ENCODE measurements around the gene SLIT2.

SLIT2 gene

GRCh38 chr4:20266215-20267082 lies 14.7 kb downstream of the SLIT2 start:
- DNase-seq: no peak

DNA sequence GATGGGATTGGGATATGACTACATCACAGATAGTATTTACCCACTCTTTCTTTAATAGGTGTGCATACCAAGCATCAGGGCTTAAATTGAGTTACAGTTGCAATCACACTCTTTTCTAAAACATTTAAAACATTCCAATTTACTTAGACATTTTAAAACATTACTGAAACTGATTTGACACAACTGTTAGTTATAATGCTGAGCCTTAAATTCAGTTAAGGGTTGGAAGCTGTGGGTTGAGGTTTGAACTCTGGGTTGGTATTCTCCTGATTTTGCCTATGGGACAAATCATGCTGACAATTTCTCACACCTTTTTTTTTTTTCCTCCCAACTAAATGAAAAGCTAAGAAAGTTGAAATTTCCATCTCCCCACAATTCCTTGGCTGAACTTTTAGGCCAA lies 16.3 kb downstream of the SLIT2 start:
- no peak for DNase-seq

DNA sequence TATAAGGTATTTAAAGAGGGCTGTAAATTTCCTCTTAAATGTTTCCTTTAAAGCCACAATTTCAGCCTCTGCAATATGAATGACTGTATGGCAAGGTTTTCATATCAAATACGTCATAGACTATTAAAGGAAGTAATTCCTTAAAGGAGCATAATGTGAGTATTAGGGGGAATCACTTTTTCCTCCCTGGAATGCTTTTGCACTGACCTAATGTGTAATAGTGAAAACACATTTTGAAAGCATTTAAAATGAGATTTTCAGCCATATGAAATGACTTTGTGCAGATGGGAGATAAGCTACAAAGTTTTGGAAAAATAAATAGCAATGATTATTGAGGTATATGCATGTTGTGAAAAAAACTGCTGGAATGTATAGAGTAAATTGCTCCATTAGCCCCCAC lies 17.6 kb downstream of the SLIT2 start:
- no peak for DNase-seq

- DNase-seq: no peak
Measured at GRCh38 chr4:20271950-20272349, 20.2 kb downstream of the SLIT2 start.

DNA sequence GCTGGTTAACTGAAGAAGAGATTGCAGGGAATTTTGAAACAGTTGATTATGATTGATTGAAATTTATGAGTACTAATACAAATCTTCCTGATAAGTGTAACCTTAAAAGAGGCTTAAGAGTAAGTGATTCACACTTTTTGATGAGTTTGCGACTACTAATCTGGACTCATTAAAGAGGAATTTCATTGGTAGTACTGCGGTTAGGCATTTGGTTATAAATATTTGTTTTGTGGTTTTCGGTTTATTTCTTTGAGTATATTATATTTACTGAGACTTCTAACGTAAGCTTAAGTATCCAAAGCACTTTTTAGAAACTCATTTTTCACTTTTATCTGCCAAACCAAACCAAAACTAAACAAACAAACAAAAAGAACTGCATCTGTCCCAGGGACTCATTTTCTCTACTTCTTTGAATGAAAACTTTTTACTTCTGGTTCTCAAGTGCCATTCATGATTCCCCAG lies 20.7 kb downstream of the SLIT2 start:
- no peak for DNase-seq

DNA sequence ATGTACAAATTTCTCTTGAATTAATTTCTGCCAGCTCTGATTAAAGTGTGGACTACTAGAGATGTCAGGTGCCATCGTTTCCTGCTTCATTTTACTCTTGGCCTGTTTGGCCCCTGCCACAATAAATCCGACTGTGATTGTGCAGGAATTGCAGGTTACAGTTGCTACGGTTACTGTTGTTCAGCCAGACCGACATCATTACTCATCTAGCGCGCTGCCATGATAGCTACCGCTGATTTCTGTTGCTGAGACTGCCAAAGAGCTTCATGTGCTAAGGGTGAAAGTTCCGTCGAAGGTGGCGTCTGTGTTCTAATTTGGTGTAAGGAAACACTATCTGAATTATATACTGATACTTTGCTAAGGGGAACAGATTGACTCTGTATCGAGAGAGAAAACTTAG lies 22.1 kb downstream of the SLIT2 start:
- DNase-seq: peak; percentile 95

DNA sequence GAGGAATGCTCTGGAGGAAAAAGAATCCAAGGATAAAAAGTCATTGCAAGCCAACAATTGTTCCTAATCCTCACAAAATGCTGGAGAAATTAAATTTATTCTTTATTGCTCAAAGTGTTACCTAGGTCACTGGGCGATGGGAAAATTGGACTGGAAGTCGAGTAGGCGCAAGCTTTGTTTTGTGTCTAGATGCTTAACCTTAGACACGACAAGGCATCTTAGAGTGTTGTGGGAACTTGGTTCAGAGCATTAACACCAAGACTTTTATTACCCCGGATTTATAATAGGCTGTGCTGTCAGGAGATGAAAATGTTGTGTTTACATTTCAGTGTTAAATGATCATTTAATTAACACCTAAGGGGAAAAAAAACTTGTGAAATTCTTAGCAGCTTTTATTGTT lies 25.1 kb downstream of the SLIT2 start:
- DNase-seq: no peak

DNA sequence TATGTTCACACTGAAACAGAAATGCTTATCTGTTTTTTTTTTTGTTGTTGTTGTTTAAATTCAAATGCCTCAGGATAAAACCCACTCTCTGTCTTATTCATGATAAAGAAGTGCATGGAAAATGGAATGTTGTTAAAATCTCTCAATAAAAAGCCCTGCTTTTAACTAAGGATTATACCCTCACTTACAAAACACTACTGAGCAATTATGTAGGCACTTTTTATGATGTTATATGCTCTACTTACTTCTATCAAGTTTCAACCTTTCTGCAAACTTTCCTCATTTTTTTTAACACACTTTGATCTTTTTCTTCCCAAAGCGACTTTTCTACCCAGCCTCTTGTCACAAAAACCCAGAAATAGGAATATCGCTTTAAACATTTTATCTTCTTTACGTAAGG lies 26.5 kb downstream of the SLIT2 start:
- DNase-seq: no peak

GRCh38 chr4:20279381-20279780 lies 27.7 kb downstream of the SLIT2 start:
- DNase-seq: no peak

GRCh38 chr4:20281453-20281852 lies 29.7 kb downstream of the SLIT2 start:
- DNase-seq: no peak

DNA sequence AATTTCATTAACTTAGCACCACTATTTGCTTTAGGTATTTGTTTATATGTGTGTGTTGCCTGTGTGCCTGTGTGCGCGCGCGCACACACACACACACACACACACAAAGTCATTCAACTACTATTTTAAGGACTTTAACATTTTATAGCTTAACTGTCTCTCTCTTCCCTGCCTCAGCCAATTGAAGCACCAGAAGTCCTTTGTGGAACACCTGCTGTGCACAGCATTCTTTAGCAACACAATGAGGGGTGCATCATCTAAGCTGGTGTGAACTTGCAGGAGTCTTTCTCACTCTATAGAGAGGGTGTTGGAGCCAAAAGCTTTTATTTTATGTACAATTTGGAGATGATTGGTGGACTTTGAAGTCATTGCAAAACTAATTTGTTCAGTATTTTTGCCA lies 31.3 kb downstream of the SLIT2 start:
- no peak for DNase-seq

DNA sequence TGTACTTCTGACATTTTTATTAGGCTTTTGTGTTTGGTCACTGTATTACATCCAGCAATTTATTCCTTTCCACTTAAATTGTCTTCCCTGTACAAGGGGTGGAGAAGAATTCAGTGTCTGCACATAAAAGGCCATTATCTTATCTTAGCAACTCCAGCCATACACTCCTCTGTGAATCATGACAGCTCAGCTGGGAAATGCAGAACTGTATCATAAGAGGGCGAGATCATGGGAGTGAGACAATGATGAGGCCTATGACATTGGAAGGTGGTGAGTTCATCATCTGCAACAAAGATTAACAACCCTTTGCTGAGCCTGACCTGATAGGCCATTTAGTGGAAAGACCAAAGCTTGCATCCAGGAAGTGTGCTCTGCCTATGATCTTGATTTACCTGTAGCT lies 33.3 kb downstream of the SLIT2 start:
- no peak for DNase-seq

- no peak for DNase-seq
Measured at GRCh38 chr4:20287246-20287645, 35.5 kb downstream of the SLIT2 start.

DNA sequence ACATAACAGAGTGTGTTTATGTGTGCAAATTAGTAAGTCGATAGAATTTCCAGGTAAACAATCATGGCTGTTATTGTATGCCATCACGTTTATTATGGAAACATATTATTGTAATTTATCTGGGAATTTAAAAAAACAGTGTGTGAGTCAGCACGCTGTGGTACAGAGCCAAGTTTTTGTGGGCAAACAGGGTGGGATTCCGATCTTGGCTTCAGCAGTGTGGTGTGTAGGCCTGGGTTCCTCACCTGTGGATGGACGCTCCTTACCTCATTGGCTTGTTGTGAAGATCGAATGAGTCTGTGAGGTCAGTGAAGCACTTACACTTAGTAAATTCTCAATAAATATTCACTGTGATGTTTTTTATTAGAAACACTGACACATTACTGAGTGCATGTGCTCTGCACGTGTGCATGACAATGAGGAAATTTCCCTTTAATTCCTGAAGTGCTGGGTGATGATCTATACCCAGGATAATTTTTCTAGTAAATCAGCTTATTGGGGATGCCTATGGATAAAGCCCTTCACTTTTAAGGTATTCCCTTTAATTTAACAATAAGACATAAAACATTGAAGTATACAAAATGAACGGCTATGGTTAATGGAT lies 36.4 kb downstream of the SLIT2 start:
- DNase-seq: no peak

GRCh38 chr4:20288846-20289512 lies 37.3 kb downstream of the SLIT2 start:
- no peak for DNase-seq

DNA sequence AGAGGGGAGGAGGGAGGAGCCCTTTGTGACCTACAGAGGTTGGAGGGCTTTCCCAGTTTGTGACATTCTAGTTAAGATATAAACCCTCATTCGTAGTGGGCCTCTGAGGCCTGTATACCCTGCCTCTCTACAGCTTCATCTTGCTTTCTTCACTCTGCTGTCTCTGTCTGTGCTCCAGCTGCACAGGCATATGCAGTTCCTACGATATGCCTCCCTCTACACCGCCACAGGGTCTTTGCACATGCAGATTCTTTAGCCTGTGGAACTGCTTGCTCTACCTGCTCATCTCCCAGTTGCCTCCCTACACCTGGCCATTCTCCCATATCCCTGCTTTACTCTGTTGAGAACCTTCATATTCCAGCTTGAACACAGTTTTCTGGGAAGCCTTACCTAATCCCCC lies 38.1 kb downstream of the SLIT2 start:
- no peak for DNase-seq

- no peak for DNase-seq
Measured at GRCh38 chr4:20292739-20293138, 41.0 kb downstream of the SLIT2 start.

- no peak for DNase-seq
Measured at GRCh38 chr4:20297261-20297660, 45.6 kb downstream of the SLIT2 start.

DNA sequence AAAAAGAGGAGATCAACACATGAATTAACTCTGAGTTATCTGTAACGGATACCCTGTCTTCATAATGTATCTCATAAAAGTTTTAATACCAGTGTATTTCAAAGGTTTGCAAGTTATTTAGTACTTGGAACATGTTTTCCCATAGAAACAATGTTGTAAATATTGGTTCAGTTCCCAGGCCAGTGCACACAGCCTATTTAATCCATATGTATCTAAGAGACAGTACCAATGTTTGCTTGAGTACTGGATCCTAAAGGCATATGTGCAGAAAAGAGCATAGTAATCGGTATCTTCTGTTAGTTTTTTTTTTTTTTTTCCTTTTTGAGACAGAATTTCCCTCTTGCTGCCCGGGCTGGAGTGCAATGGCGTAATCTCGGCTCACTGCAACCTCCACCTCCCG lies 46.1 kb downstream of the SLIT2 start:
- no peak for DNase-seq

GRCh38 chr4:20298455-20298854 lies 46.8 kb downstream of the SLIT2 start:
- no peak for DNase-seq

- DNase-seq: no peak
Measured at GRCh38 chr4:20298986-20299385, 47.3 kb downstream of the SLIT2 start.

DNA sequence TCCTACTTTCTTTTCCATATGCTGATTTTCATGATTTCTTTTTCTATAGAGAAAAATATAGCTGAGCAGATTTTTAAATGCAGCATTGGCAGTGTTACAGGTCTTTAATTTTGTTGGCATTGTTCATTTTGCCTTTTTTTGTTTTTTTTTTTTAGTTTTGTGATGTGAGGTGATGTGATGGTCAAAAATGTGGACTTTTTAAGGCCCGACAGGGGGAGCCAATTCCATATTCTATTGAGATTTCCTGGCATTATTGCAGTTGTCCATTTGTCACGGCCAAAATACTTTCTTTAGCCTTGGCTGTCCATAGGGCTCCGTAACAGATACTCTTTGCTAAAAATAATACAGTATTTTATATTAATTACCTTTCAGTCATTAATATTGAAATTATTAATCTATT lies 47.8 kb downstream of the SLIT2 start:
- DNase-seq: peak; percentile 38

DNA sequence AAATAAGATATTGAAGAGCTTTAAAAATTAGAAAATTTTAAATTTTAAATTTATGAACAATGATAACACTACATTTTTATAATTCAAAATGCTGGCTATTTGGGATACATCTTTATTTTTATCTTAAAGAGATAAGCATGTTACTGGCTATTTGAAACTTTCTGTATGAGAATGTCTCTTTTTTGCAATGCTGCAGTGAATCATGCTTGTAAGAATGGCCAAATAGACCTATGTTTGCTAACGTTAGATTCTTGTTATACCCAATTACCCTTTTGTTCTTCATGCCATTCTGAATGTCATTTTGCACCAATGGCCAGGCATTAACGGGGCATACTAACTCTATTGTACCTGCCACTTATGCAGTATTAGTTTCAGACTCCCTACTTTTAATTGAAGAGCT lies 49.5 kb downstream of the SLIT2 start:
- DNase-seq: no peak
